Ovary (tissue), 9 donors: ENCODE results near the gene METAP1. TPM values are rescaled to one million over a fixed set of nuclear protein-coding genes. Genes with fewer than 3 reads are reported as not detected.

Experiments used
- DNase-seq, 5 donors: peaks; one replicate each; pipeline ENCODE4 v3.0.0-alpha.2; 2019 to 2020
- H3K27ac ChIP-seq, 2 donors: fragments of 200-600 bp; one replicate each; pipeline versions ENCODE4 v1.5.1 to v1.8.0; 2019 to 2022
- H3K27me3 ChIP-seq: fragments of 200-600 bp; one replicate; pipeline ENCODE4 v1.8.0; 2022
- H3K36me3 ChIP-seq: fragments of 200-600 bp; sonication (generic); one replicate; pipeline ENCODE4 v1.5.1; 2019
- H3K4me1 ChIP-seq: one replicate; pipeline ENCODE4 v1.8.1; 2013; ENCODE audit warnings: mild to moderate bottlenecking, moderate library complexity; ENCODE audit not compliant: insufficient read depth
- H3K4me3 ChIP-seq: fragments of 200-600 bp; sonication (generic); one replicate; pipeline ENCODE4 v1.5.1; 2017
- H3K9me3 ChIP-seq, 2 donors: fragments of 200-600 bp in 1 of 2; sonication (generic) in 1 of 2; one replicate each; pipeline versions ENCODE4 v1.5.1 to v1.8.1; 2013 to 2019; ENCODE audit warnings: mild to moderate bottlenecking in 1 of 2, moderate library complexity in 1 of 2
- EP300 ChIP-seq: sonication (generic); formaldehyde crosslinking; IDR thresholded peaks from one replicate; pipeline ENCODE4 v1.6.1; 2017; ENCODE audit warnings: antibody characterized with exemption
- POLR2A ChIP-seq: fragments of 450-650 bp; IDR thresholded peaks from one replicate; pipeline ENCODE4 v1.6.1; 2017; ENCODE audit warnings: antibody characterized with exemption, mild to moderate bottlenecking, moderate library complexity
- WGBS, 3 donors: extraction: QIAGEN DNeasy Blood & Tissue Kit in 1 of 3; methylation state at CpG; one replicate each; pipeline versions ENCODE4 v1.1.5 to v1.1.7; 2013 to 2017; 5-methylcytosine and 5-hydroxymethylcytosine counted together
- intact Hi-C, 4 donors: fragments of 100-400 bp; cut with DNase I; formaldehyde crosslinking; loops; one replicate each; pipeline versions ENCODE4 v1.11.0 to v1.15.1; 2022 to 2023
- polyA plus RNA-seq, 2 donors: library from polyadenylated mRNA; stranded (reverse); fragments of 200-250 nt in 1 of 2; fragments of 350-450 nt in 1 of 2; fragmentation: Illumina TruSeq in 1 of 2; extraction: RNeasy Lipid Tissue Mini Kit (QIAGEN cat#74804) in 1 of 2; gene quantifications; one replicate each; pipeline ENCODE4 v1.2.3, GENCODE V29; 2013 to 2014
- total RNA-seq, 7 donors: library from RNA; depleted of rRNA in 2 of 7; stranded (reverse); fragments of >200 nt in 2 of 7; fragmentation: NEBNext Ultra II Directional in 3 of 7; extraction: Animal tissue kit (Norgen Biotek cat#: 25700) in 3 of 7; gene quantifications; one replicate each; pipeline versions ENCODE4 v1.1.0 to v1.2.4, GENCODE V29; 2016 to 2023
- TF ChIP-seq, protein P1 (sequence below), 3 donors: fragments of 450-650 bp in 2 of 3; fragments of 200-600 bp in 1 of 3; IDR thresholded peaks; one replicate each; pipeline versions ENCODE4 v1.5.1 to v1.8.0; 2016 to 2022; ENCODE audit warnings: antibody characterized with exemption in 3 of 3, mild to moderate bottlenecking in 1 of 3
- donor health status: DM: no; HTN: no; CAD: no; lungs with moderate emphysema.
- donor health status: DM: no; HTN: no; CAD: no.
- donor health status: Bipolar disorder and iron deficiency.
- donor health status: DM: yes; HTN: yes; CAD: no.
- donor health status: DM: no; HTN: no; CAD: no.
- donor health status: DM: yes; HTN: yes; CAD: no.

Gene METAP1
- total and polyA plus RNA-seq, 9 donors = 16.1 to 38.6 (median 25.4) TPM

GRCh38 chr4:98998551-98998950, 3.0 kb downstream of the METAP1 start:
- no peak for DNase-seq
- no peak overlapping the region for H3K4me3 ChIP-seq
- H3K9me3 ChIP-seq = no peaks in the 10 kb centered on the region
- H3K4me1 ChIP-seq = no peaks in the 10 kb centered on the region
- H3K36me3 ChIP-seq = no peaks in the 10 kb centered on the region
- H3K27ac ChIP-seq = no peak overlapping the region
- TF ChIP-seq EP300 = no peak
- TF ChIP-seq, protein P1, sequence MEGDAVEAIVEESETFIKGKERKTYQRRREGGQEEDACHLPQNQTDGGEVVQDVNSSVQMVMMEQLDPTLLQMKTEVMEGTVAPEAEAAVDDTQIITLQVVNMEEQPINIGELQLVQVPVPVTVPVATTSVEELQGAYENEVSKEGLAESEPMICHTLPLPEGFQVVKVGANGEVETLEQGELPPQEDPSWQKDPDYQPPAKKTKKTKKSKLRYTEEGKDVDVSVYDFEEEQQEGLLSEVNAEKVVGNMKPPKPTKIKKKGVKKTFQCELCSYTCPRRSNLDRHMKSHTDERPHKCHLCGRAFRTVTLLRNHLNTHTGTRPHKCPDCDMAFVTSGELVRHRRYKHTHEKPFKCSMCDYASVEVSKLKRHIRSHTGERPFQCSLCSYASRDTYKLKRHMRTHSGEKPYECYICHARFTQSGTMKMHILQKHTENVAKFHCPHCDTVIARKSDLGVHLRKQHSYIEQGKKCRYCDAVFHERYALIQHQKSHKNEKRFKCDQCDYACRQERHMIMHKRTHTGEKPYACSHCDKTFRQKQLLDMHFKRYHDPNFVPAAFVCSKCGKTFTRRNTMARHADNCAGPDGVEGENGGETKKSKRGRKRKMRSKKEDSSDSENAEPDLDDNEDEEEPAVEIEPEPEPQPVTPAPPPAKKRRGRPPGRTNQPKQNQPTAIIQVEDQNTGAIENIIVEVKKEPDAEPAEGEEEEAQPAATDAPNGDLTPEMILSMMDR (IDR thresholded peaks at IDR 0.05) = no peak
- no peak for TF ChIP-seq POLR2A
- intact Hi-C loops = loop anchor here in 2 of 4 donors (5.0 to 10.0 kb wide), 2 partner anchors 59 to 64 kb away; no protein-coding TSS in a partner anchor
- no peaks in the 10 kb centered on the region for H3K27me3 ChIP-seq
- 97 to 99% (median 98%) methylated on average over 7 of the region's 7 CpGs for WGBS, 3 donors

DNA sequence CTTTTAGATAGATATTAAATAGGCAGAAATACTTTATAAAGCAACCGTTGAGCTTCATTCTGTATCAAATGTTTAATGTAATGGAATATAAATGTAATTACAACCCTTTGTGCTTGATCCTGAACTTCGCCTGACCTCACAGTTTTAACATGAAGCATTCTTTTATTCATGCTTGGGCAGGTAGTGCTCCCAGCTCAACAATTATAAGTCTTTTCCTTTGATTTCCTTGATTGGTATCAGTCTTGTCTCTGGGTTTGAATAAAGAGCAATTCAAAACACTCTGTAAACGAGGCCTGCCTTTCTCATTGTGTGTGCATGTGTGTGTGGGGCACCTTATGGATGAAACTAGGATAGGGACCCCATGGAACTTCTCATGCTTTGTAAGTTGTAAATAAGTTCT, 6.8 kb downstream of the METAP1 start:
- intact Hi-C loops = no loop called here
- 72 to 87% (median 72%) methylated on average over 3 of the region's 3 CpGs for WGBS, 3 donors
- DNase-seq = no peak
- Histone ChIP-seq H3K9me3 (no peaks in the 10 kb centered on the region), H3K36me3 (no peaks in the 10 kb centered on the region), H3K4me3 (no peak overlapping the region), H3K27ac (no peak overlapping the region), H3K4me1 (no peaks in the 10 kb centered on the region), H3K27me3 (no peaks in the 10 kb centered on the region)
- no peak for TF ChIP-seq EP300
- TF ChIP-seq, protein P1 (IDR thresholded peaks at IDR 0.05) = no peak
- TF ChIP-seq POLR2A = no peak

- TF ChIP-seq EP300 (no peak), POLR2A (no peak)
- TF ChIP-seq, protein P1 (IDR thresholded peaks at IDR 0.05) = no peak
- DNase-seq = no peak
- Histone ChIP-seq H3K4me3 (no peak overlapping the region), H3K27ac (no peak overlapping the region), H3K9me3 (no peaks in the 10 kb centered on the region), H3K4me1 (no peaks in the 10 kb centered on the region), H3K36me3 (no peaks in the 10 kb centered on the region), H3K27me3 (no peaks in the 10 kb centered on the region)
- WGBS, 3 donors = 64 to 78% (median 78%) methylated on average over 2 of the region's 2 CpGs
- intact Hi-C loops = no loop called here
Observed at GRCh38 chr4:99008051-99008450, 12.5 kb downstream of the METAP1 start.

- no peak overlapping the region for H3K4me3 ChIP-seq
- no peaks in the 10 kb centered on the region for H3K27me3 ChIP-seq
- no peak for TF ChIP-seq EP300
- TF ChIP-seq, protein P1 (IDR thresholded peaks at IDR 0.05) = no peak
- TF ChIP-seq POLR2A = no peak
- DNase-seq = no peak
- no peaks in the 10 kb centered on the region for H3K9me3 ChIP-seq
- no peaks in the 10 kb centered on the region for H3K36me3 ChIP-seq
- peaks cover 4% of the 10 kb centered on the region for H3K4me1 ChIP-seq
- intact Hi-C loops = no loop called here
- 70 to 95% (median 79%) methylated on average over 4 of the region's 4 CpGs for WGBS, 3 donors
- H3K27ac ChIP-seq = no peak overlapping the region
Observed at GRCh38 chr4:99011910-99012309, 16.4 kb downstream of the METAP1 start.
